SK-N-MC (cell line): Measurements from ENCODE around the gene HOXD8.

Experiments used
- EZH2 ChIP-seq: fragments of 200-600 bp; sonication (generic); IDR thresholded peaks from one replicate; pipeline ENCODE4 v1.6.1; 2017; ENCODE audit warnings: antibody characterized with exemption
- POLR2AphosphoS5 ChIP-seq: IDR thresholded peaks from 2 replicates; pipeline ENCODE4 v1.6.1; 2012; ENCODE audit warnings: mild to moderate bottlenecking, low read depth, low read length, borderline replicate concordance

DNA sequence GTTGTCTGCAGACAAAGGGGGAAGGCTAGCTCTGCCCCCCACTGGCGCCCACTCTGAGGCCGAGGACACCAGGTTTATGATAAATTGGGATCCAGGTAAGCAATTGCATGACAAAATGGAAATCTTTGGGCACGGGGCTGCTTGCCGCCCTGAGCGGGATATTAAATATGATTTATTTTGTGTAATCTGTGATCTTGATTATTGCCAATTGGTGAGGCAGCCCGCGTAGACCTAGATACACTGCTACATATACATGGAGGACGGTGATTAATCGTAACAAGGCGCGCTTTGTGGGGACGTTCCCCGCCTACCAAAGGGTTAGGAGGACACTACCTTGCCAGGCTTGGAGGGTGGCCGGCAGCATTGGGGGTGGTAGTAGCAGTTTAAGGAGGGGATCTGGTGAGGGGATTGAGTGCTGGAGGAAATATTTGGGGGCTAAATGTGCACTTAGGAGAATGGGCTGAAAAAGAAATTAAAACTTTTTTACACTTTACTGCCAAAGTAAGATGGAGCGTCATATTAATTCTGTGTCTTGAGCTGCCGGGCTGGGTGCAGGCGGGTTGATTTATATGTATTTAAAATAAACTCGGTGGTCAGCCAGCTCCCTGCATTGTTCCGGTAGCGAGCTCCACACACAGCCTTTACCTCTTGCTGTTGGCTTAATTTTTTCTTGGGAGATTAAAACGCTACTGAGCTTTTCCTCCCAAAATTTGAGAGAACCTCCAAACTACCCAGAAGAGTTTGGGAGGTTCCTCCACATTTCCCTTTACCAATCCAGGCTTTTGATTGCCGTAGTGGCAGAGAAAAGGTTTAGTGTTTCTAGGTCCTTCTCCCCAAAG lies 31.7 kb downstream of the HOXD8 start:
- no peak for TF ChIP-seq EZH2
- TF ChIP-seq POLR2AphosphoS5: no peak
